OCI-LY1 (cell line): ENCODE measurements around the gene OSCAR.

ENCODE experiments used
- EZH2 ChIP-seq: fragments of 200-600 bp; sonication (generic), shearing (Covaris generic); IDR thresholded peaks from 2 replicates; pipeline ENCODE4 v1.8.0; 2017; ENCODE audit warnings: borderline replicate concordance, mixed run types, mild to moderate bottlenecking, antibody characterized with exemption, low read length, moderate library complexity, mixed read lengths
- TF ChIP-seq, protein P1 (sequence below): fragments of 200-600 bp; sonication (generic), shearing (Covaris generic); IDR thresholded peaks from 2 replicates; pipeline ENCODE4 v1.5.1; 2017; ENCODE audit warnings: mild to moderate bottlenecking, antibody characterized with exemption, low read length, moderate library complexity, mixed read lengths

DNA sequence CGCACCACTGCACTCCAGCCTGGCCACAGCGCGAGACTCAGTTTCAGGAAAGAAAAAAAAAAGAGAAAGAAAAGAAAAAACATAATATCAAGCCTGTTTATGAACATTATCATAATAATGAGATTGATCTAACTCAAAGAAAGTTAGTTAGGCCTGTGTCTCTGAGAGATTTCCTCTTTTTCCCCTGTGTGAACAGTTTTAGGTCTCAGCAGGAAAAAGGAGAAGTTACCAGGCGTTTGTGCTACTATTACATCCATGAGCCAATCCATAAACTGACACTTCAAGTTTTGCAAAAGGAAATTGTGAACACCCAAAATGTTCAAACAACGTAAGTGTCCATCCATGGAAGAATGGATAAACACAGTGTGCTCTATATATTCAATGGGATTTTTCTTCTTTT, 23.3 kb downstream of the OSCAR start:
- TF ChIP-seq, protein P1, sequence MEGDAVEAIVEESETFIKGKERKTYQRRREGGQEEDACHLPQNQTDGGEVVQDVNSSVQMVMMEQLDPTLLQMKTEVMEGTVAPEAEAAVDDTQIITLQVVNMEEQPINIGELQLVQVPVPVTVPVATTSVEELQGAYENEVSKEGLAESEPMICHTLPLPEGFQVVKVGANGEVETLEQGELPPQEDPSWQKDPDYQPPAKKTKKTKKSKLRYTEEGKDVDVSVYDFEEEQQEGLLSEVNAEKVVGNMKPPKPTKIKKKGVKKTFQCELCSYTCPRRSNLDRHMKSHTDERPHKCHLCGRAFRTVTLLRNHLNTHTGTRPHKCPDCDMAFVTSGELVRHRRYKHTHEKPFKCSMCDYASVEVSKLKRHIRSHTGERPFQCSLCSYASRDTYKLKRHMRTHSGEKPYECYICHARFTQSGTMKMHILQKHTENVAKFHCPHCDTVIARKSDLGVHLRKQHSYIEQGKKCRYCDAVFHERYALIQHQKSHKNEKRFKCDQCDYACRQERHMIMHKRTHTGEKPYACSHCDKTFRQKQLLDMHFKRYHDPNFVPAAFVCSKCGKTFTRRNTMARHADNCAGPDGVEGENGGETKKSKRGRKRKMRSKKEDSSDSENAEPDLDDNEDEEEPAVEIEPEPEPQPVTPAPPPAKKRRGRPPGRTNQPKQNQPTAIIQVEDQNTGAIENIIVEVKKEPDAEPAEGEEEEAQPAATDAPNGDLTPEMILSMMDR, result no peak
- TF ChIP-seq EZH2, result no peak
